Hematopoietic multipotent progenitor cell treated with erythropoietin and hydrocortisone succinate and interleukin-3 and kit ligand, for 4 days (in vitro differentiated cells): ENCODE measurements around the gene PLPP4.

ENCODE experiments used
- DNase-seq: peaks from one replicate; pipeline ENCODE4 v3.0.0-alpha.2; 2015

The PLPP4 gene

DNA sequence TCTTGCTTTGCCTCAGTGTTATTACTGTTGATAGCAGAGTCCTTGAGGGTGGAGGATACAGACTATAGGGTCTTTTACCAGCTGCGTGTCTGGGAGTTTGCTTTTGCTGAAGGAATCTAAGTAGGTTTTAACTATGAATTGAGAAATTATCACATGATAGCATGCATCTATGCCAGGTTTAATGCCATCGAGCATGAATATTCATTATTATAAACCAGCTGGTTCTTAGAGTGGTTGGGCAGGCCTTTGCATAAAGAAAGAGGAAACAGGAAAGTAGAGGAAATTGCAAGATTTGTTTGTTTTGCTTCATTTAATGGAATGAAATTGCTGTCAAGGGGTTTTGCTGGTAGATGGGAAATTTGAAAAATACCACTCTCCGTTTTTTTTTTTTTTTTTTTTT, 70.7 kb downstream of the PLPP4 start:
- no peak for DNase-seq

GRCh38 chr10:120530699-120531098, 73.7 kb downstream of the PLPP4 start:
- DNase-seq: no peak

DNA sequence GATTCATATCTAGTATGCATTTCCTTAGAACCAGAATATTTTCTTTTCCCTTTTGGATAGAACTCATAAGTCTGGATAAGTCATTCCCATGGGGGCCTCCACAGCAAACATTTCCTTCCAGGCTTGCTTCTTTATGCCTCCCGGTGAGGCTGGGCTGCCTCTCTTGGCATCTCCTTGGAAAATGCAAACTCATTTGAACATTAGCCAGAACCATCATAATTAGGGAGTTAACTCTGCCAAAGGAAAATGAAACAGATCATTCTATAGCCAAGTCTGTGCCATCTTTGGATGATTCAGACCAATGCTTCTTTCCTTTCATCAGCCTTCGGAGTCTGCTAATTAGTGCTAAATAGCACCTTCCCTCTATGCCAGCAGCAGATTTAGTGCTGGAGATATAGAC, 81.1 kb downstream of the PLPP4 start:
- DNase-seq: no peak

DNA sequence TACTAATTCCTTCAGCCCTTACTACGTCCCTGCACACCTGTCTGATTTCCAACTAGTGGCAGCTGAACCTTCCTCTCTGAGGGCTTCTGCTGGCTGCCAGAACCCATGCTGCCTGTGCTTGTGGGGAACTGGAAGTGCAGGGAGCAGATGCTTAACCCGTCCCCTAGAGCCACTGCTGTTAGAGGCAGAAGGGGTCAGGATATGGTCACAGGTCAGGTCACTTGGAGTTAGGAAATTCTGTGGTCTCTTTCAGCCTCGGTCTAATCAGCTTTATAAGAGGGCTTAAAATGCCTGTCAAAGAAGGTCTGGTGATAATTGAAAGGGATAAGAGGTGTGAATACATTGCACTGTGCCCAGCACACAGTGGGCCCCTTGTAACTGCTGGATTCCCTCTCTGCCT, 82.0 kb downstream of the PLPP4 start:
- peak; percentile 1 for DNase-seq

GRCh38 chr10:120540486-120540885, 83.5 kb downstream of the PLPP4 start:
- DNase-seq: no peak

DNA sequence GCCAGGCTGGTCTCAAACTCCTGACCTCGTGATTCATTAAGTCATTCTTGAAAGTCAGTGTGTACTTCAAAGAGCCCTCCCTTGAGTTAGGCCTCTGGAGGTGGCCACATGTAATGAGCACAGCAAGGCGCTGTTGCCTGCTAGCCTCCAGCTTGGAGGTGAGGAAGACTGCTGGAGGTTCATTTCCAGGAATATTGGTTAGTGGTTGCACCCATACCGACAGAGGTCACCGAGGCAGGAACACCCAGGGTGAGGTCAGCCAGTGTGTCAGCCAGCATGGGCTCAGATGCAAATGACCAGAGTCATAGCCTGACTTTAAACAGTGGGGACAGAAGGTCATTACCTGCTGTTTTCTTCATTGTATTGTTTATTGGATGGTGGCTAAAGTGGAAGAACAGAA, 85.0 kb downstream of the PLPP4 start:
- DNase-seq: no peak

DNA sequence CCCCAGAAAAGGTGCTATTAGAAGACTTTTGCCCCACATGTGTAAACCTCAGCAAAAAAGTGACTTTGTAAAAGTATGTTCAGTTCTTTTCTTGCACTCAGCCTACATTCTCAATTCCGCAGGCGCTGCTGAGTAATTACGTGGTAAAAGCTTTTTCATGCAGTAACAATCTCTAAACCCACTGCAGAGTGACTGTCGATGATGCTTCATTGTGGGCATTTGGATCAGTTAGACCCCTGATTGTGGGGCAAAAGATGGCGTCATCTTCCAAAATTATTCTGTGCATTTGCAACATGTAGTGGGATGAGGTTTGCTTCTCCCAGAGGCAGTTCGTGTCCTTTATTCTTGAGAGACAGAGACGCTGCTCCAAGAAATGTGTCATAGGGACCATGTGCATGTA, 85.6 kb downstream of the PLPP4 start:
- DNase-seq: no peak

GRCh38 chr10:120543291-120543690, 86.3 kb downstream of the PLPP4 start:
- DNase-seq: no peak

GRCh38 chr10:120548210-120548609, 91.2 kb downstream of the PLPP4 start:
- no peak for DNase-seq

- DNase-seq: no peak
These were observed 95.2 kb downstream of the PLPP4 start for GRCh38 chr10:120552262-120552661.

DNA sequence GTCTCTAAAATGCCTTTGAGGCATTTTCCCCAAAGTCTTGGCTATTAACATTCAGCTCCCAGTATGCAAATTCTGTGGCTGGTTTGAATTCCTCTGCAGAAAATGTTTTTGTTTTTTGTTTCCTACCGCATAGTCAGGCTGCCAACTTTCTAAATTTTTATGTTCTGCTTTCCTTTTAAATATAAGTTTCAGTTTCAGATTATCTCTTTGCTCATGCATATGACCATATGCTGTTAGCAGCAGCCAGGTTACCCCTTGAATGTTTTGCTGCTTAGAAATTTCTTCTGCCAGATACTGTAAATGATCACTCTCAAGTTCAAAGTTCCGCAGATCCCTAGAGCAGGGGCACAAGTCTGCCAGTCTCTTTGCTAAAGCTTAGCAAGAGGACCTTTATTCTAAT, 96.9 kb downstream of the PLPP4 start:
- no peak for DNase-seq

- no peak for DNase-seq
These were observed 98.4 kb downstream of the PLPP4 start for GRCh38 chr10:120555436-120555835.

DNA sequence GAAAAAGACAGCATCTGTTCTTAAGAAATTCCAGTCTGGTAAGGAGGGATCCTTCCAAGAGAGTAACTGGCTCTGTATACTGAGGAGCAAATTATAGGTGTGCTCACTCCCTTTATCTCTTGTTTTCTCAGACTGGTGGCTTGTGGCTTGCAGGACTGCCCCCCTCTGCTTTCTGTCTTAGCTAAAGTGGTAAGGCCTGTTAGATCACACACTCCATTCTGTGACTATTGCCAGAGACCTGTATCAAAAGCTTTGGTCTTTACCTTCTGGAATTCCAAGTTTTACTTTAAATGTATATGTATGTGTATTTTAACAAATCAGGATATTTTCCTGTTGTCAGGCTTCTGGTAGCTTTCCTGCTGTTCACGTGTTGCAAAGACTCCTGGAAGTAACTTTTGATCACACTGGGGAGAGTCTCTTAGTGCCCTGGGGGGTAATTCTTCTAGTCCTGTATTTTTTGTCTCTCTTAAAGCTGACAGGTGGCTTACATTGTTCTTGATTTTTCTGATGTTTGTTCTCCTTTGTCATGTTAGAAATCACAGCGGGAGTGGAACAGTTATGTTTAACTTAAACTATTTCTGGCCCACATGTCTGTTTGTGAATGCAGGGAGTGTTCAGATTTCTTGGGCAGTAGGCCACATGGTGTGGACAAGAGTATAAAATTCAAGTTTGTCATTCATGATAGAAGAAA, 99.0 kb downstream of the PLPP4 start:
- DNase-seq: no peak

DNA sequence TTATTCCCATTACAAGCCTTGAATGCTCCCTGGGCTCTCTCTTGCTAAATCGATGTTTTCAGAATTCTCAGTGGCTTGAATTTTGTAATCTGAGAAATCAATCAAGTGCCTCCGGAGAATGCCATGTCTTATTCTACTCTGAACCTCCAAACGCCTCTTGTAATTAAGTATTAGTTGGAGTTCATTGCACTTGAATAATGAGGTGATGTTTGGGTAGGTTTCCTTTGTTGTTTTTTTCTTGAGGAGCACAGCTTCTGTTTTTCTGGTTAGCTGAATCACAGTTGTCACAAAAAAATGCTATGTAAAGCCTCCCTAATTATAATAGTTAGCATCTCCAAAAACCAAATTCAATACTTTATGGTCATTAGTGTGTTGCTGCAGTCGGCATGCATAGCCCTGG, 100.3 kb downstream of the PLPP4 start:
- DNase-seq: no peak

DNA sequence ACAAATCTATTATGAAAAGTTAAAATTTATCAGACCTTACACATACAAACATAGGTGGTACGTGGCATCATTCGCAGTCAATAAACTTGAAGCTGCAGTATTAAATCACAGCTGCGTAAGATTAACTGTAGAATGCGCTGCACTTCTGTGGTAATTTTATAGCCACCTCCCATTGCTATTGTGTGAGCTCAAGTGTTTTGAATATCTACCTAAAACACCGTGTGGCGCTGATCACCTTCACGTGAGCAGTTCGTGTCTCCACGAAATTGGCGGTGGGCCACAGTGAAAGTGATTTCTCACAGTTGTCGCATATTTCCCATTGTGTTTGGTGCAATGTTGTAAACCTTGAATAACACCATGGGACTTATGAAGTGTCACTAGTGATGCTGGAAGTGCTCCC, 102.8 kb downstream of the PLPP4 start:
- no peak for DNase-seq

DNA sequence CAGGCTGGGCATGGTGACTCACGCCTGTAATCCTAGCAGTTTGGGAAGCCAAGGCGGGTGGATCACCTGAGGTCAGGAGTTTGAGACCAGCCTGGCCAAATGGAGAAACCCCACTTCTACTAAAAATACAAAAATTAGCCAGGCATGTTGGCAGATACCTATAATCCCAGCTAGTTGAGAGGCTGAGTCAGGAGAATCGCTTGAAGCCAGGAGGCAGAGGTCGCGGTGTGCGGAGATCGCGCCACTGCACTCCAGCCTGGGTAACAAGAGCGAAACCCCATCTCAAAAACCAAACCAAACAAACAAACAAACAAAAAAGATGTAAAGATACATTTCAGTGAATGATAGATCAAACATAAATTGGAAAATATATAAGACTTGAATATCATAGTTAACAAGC, 105.9 kb downstream of the PLPP4 start:
- no peak for DNase-seq

- no peak for DNase-seq
These were observed 113.4 kb downstream of the PLPP4 start for GRCh38 chr10:120570418-120570817.

GRCh38 chr10:120571266-120571665, 114.2 kb downstream of the PLPP4 start:
- no peak for DNase-seq

DNA sequence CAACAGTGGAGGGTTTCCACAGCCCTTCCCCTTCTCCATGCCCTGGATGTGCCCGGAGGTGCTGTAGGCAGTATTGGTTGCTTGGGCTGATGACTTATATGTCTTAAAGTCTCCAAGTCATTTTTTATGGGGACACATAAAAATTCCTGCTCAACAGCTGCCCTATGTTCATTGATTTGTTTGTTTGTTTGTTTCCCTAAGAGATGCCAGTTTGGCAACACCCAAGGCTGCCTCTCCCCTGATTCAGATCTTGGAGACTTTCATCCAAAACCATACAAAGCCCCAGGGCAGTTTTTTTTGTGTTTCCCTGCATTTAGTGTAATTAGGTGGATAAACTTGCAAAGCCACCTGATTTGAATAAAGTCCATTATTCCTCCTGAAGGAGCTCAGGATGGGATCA, 115.3 kb downstream of the PLPP4 start:
- DNase-seq: no peak

- DNase-seq: peak; percentile 54
These were observed 116.3 kb downstream of the PLPP4 start for GRCh38 chr10:120573355-120573754.

DNA sequence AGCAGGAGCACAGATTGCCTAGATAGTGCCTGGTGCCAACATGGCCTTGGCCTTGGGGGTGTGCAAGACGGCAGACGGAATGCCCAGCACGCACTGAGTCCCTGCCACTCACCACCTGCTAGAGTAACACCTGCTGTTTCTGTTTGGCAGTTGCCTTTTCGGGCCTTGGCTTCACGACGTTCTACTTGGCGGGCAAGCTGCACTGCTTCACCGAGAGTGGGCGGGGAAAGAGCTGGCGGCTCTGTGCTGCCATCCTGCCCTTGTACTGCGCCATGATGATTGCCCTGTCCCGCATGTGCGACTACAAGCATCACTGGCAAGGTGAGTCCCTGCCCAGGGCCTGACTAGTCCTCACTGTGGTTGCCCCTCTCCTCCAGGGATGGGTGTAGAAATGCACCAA, 118.0 kb downstream of the PLPP4 start:
- no peak for DNase-seq

GRCh38 chr10:120575411-120575810, 118.4 kb downstream of the PLPP4 start:
- no peak for DNase-seq

DNA sequence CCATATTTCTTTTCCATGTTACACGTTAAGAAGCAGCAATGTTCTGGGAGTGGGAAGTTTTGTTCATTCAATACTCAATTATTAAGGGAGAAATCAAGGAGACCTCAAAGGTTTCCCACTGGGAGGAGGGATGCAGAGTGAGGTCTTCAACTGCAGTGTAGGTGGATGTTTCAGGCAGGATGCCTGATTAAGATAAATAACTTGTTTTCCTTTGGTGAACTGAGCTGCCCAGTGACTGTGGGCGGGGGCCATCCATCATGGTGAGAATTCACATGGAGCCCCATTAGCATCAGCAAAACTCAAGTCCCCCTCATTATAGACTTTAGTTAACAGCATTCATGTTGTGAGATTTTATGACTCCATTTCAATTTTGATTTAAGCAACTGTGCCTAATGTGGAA, 121.1 kb downstream of the PLPP4 start:
- DNase-seq: no peak

GRCh38 chr10:120578890-120579289, 121.9 kb downstream of the PLPP4 start:
- no peak for DNase-seq
